GM21576 (cell line): ENCODE results near the gene TTC39C.
"Not testable (repeated sequence)": the region's sequence is repeated elsewhere in the genome, so short reads cannot be mapped to it uniquely, and the experiment has no call there.

ENCODE experiments used
- ATAC-seq: cut with Tn5 transposase; IDR thresholded peaks from one replicate; pipeline ENCODE4 v1.9.1; 2021; ENCODE audit warnings: mild to moderate bottlenecking, moderate library complexity; ENCODE audit not compliant: unreplicated experiment

The TTC39C gene

GRCh38 chr18:24118750-24119577 lies 104.4 kb downstream of the TTC39C start:
- no peak for ATAC-seq

GRCh38 chr18:24120676-24121075 lies 106.1 kb downstream of the TTC39C start:
- ATAC-seq: no peak

GRCh38 chr18:24121625-24122024 lies 107.1 kb downstream of the TTC39C start:
- ATAC-seq: no peak

GRCh38 chr18:24126155-24126961 lies 111.8 kb downstream of the TTC39C start:
- ATAC-seq: no peak

- ATAC-seq: no peak
These were observed 113.2 kb downstream of the TTC39C start for GRCh38 chr18:24127735-24128134.

- ATAC-seq: no peak
These were observed 114.1 kb downstream of the TTC39C start for GRCh38 chr18:24128700-24129099.

GRCh38 chr18:24130494-24130893 lies 115.9 kb downstream of the TTC39C start:
- no peak for ATAC-seq

GRCh38 chr18:24136967-24137373 lies 122.4 kb downstream of the TTC39C start:
- no peak for ATAC-seq

- ATAC-seq: no peak
These were observed 123.8 kb downstream of the TTC39C start for GRCh38 chr18:24138409-24138788.

- ATAC-seq: peak; percentile 95
These were observed 124.4 kb downstream of the TTC39C start, which contains the start of gene CABYR for GRCh38 chr18:24138789-24139616. Gene CABYR (plus strand): TSS chr18:24139062. CDS start chr18:24143115, 4,053 bp downstream.

GRCh38 chr18:24140697-24141096 lies 126.1 kb downstream of the TTC39C start:
- ATAC-seq: no peak

GRCh38 chr18:24142376-24142775 lies 127.8 kb downstream of the TTC39C start:
- ATAC-seq: no peak

- ATAC-seq: not testable (repeated sequence)
These were observed 135.0 kb downstream of the TTC39C start for GRCh38 chr18:24149591-24149990.

- no peak for ATAC-seq
These were observed 138.8 kb downstream of the TTC39C start for GRCh38 chr18:24153397-24153796.

GRCh38 chr18:24157855-24158254 lies 143.3 kb downstream of the TTC39C start:
- ATAC-seq: no peak

- no peak for ATAC-seq
These were observed 145.5 kb downstream of the TTC39C start for GRCh38 chr18:24160086-24160485.

GRCh38 chr18:24161304-24161703 lies 146.8 kb downstream of the TTC39C start:
- ATAC-seq: no peak

- ATAC-seq: no peak
These were observed 153.9 kb downstream of the TTC39C start for GRCh38 chr18:24168496-24168895.

GRCh38 chr18:24170360-24170759 lies 155.8 kb downstream of the TTC39C start:
- no peak for ATAC-seq

GRCh38 chr18:24173997-24174396 lies 159.4 kb downstream of the TTC39C start:
- no peak for ATAC-seq
